GM19397 (cell line): ENCODE measurements around the gene DHRS7.
"Not testable (repeated sequence)": the region's sequence is repeated elsewhere in the genome, so short reads cannot be mapped to it uniquely, and the experiment has no call there.

ENCODE experiments used
- ATAC-seq: cut with Tn5 transposase; IDR thresholded peaks from one replicate; pipeline ENCODE4 v1.9.1; 2021; ENCODE audit warnings: mild to moderate bottlenecking, moderate library complexity; ENCODE audit not compliant: unreplicated experiment

Gene DHRS7

DNA sequence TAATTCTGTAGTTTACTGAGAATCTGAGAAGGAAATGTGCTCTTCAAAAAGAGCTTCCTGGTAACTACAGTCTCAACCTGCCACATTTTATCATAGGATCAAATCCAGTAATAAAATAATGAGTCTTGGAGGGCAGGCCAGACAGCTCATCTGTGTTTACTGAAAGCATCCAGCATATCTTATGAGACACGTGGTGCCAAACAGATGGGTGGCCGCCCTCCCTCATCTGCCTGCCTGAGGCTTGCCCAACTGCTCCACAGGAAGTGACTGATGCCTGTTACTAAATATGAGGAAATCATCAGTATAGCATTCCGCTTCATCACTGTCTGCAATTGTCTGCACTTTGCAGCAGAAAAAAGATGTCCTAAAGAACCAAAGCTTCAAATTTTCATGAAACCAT, 13.5 kb downstream of the DHRS7 start:
- peak; percentile 94 for ATAC-seq

DNA sequence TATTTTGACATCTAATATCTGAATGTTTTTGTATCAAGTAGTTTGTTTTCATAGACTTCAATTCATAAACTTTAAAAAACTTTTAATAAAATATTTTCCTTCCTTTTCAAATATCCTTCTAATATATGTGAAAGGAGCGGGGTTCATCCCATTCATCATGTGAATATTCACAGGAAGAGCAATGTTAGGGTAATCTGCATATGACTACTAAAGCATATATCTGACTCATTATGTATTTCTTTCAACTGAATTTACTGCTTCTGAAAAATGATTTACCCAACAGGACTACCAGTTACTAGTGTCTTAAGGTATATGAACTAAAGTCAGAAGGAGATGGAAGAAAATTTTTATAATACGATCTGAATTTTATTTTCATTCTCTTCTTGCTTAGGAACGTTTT, 30.5 kb downstream of the DHRS7 start:
- no peak for ATAC-seq

DNA sequence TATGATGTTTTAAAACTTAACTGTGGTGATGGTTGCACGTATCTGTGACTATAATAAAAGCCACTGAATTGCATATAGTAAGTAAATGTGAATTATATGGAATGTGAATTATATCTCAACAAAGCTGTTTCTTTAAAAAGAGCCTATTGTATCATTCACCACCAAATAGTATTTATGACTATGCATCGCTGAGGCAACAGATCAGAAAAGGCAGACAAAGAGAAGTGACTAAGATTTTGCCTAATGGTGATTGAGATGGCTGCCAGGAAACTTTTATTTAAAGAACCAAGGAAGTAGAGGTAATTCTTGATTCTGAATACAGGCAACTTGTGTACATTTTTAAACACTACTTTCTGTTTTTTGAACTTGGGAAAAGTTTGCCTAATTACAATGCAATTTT, 31.7 kb downstream of the DHRS7 start:
- ATAC-seq = no peak

DNA sequence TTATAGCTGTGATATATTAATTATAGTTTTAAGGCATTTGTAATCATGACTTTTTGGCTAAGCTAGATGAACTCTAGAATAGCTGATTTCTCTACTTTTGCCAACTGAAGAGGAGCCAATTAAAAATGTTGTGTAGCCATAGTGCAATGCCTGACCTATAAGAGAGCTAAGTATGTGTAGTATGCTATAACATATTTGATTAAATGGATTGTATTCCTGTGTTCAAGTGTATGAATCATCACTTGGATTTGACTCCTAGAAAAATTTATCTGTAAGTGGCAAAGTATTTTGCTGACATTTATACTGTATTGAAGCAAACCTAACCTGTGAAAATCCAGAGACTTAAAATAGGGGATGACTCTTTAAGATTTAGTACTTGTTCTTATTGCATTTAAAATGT, 39.3 kb downstream of the DHRS7 start:
- no peak for ATAC-seq

DNA sequence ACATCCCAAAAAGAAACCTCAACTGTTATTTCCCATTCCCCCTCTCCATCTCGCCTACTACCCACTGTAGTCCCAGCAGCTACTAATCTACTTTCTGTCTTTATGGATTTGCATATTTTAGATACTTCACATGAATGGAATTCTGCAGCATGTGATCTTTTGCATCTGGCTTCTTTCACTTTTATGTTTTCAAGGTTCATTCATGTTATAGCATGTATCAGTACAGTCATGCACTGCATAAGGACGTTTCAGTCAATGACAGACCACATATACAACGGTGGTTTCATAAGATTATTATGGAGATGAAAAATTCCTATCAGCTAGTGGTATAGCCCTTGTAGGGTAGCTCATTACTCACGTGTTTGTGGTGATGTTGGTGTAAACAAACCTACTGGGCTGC, 49.0 kb downstream of the DHRS7 start:
- no peak for ATAC-seq

DNA sequence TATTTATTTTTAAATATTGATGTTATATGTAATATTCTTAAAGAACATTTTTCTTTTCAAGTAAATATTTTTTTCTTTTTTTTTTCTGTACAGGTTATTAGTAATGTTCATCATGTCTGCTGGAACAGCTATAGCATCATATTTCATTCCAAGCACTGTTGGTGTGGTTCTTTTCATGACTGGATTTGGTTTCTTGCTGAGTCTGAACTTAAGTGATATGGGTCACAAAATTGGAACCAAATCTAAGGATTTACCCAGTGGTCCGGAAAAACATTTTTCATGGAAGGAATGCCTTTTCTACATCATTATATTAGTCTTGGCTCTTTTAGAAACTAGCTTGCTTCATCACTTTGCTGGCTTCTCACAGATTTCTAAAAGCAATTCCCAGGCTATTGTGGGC, 50.3 kb downstream of the DHRS7 start:
- no peak for ATAC-seq

DNA sequence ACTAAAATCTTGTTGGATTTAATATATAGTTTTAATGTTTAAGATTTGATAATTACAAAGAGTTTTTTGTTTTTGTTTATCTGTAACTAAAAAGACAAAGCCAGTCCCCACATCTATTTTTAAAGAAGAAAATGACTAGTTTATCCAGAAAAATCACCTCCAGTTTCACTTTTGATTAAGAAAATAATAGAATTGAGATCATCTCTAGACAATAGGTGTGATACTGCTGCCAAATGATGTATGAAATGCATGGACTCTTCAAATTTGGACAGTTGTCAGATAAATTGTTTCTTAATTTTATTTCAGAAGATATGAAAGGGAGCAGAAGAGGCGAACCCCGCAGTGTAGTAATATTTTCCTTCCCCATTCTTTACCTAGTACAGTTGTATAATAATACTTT, 53.5 kb downstream of the DHRS7 start:
- ATAC-seq = no peak

DNA sequence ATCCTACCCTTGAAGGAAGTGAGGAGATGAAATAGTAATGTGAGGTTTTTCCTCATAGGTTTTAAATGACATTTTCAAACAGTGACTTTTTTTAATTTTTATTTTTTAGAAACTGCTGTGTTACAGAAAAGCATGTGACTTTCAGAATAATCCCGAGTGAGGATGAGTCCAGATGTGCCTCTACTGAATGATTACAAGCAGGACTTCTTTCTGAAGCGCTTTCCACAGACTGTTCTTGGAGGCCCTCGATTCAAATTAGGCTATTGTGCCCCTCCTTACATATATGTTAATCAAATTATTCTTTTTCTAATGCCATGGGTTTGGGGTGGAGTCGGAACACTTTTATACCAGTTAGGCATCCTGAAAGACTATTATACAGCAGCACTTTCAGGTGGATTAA, 57.7 kb downstream of the DHRS7 start:
- no peak for ATAC-seq

DNA sequence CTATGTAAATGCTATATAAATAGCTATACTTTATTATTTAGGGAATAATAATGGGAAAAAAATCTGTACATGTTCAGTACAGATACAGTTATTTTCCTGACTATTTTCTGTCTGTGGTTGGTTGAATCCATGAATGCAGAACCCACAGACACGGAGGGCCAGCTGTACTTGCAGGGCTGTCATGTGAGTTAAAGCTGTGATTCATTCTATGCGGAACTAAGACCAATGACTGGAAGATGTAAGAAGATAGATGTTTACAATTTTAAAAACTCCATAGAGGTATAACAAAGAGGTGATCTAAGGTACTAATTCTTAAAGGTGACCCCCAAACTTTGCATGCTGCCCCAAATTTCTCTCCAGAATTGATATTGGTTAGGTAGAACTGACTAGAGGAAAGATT, 58.9 kb downstream of the DHRS7 start:
- no peak for ATAC-seq

DNA sequence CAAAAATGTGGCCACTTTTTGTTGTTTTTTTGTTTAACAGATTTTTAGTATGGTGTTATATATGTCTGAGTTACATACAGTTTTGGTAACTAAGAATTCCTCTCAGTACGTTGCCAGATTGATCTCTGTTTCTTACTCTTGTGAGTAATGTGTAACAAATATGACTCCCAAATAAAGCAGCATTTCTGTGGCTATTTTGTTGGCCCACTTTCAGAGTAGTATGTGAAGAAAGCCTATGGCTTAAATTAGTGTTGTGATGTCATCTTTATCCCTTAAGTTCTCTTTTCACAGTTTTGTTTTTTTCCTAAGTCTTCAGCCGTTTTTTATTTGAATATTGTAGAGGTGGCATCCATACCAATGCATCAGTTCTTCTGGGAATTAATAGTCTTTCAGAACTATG, 62.8 kb downstream of the DHRS7 start:
- ATAC-seq = no peak

DNA sequence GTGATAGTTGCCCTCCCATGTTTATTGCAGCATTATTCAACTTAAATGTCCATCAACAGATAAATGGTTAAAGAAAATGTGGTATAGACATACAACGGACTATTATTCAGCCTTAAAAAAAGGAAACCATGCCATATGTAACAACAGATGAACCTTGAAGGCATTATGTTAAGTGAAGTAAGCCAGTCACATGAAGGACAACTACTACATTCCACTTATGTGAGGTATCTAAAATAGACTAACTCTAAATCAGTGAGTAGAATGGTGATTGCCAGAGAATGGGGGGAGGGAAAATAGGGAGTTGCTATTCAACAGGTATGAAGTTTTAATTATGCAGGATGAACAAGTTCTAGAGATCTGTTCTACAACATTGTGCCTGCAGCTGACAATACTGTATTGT, 63.4 kb downstream of the DHRS7 start:
- ATAC-seq = no peak

DNA sequence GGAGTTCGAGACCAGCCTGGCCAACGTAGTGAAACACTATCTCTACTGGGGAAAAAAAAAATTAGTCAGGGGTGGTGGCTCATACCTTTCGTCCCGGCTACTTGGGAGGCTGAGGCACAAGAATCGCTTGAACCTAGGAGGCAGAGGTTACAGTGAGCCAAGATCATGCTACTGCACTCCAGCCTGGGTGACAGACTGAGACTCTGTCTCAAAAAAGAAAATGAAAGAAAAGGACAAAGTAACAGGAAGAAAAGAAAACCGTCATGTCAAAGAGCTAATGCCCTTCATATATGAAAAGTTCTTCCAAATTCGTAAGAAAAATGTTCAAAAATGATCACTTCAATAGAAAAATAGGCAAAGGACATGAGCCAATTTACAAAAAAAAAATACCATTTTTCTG, 65.3 kb downstream of the DHRS7 start:
- ATAC-seq = not testable (repeated sequence)

DNA sequence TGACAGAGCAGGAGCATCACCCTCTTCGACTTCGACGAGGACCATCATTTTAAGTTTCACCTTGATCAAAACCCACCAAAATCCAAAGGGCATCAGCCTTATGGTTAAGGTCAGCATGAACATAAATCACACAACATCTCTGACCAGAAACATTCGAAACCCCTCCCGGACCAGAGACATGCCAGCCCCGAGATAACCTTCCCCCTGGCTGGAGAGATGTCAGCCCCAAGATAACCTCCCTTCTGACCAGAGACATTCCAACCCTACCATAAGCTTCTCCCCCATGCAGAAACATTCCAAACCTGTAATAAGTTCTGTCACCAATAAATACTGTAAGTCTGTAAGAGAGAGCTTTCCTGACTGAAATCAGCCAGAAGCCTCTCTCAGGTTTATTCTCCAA, 67.2 kb downstream of the DHRS7 start:
- ATAC-seq = no peak

DNA sequence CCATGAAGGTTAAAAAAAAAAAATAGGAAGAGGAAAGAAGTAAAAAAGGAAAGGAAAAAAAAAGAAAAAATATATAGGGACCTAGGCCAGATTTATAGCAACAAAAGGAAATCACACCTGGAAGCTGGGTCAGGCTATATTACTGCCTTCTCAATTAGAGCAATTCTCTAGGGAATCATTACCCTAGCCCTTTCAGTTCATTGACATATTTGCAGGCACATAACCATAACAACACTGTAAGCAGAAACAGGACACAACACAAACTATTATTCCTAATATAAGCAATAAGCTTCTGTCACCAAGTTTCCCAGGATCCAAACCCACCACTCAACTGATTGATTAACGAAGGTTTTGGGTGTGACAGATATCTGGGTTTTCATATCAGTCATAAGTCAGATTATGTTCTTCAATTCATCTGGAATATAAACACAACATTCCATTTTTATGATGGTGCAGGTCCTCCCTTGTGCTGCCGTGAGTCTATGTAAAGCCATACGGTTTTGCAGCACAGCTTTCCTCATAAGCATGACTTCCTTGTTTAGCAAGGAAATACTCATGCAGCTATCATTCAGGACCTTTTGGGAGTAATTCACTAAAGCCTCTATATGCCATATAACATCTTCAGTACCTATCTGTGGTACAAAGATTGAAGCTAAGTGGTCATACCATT, 69.3 kb downstream of the DHRS7 start:
- ATAC-seq = no peak

DNA sequence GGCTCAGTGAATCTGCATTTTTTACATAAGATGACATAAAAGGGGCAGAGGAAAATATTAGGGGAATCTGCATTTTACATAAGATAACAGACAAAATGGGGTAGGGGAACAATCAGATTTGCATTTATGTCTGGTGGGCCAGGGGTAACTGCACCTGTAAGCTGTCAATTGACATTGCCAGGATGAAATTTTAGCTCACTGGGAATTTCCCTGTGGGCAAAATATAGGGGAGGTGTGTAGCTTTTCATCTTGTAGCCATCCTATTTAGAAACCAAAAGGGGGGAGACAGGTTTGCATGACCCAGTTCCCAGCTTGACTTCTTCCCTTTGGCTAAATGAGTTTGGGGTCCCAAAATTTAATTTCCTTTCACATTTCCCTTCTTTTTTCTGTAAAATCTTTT, 70.0 kb downstream of the DHRS7 start:
- ATAC-seq = no peak

DNA sequence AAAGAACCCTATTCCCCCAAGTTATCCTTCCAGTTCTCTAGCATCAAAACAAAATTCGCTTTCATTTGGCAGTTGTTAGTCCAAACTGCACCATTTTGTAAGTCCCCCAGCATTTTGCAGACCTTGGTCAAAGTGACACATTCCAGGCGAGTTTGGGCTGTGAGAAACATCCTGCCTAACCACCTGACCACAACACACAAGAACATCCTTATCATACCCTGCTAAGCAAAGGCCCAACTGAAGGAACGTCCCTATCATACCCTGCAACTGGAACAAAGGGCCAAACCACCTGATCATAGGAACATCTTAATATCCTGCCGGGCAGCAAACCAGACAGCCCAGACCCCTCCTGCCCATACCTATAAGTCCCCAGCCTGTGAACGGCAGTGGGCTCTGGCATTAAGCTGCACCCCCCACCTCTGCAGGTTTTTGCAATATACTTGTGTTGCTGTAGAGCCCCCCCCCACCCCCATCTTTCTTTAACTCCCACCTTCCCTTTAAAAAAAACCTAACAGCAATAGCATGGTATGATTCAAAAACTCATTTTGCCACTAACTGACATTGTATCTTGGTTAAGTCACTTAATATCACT, 70.8 kb downstream of the DHRS7 start:
- ATAC-seq = no peak
